ENCODE results near the gene SLC6A8.
"Not testable (repeated sequence)": the region's sequence is repeated elsewhere in the genome, so short reads cannot be mapped to it uniquely, and the experiment has no call there.

The SLC6A8 gene

GRCh38 chrX:153694687-153695270 is 7.1 kb downstream of the SLC6A8 start:
- Histone ChIP-seq H3K36me3 (ENCODE audit: control insufficient read depth, insufficient read depth, low read length) (peaks cover 13% of the 10 kb centered on the region), H3K4me3 (ENCODE audit: low read length) (no peak overlapping the region), H3K27me3 (ENCODE audit: control insufficient read depth, insufficient read depth, low read length) (no peaks in the 10 kb centered on the region), H3K27ac (ENCODE audit: low read length) (no peak overlapping the region), H3K9me3 (ENCODE audit: control insufficient read depth, insufficient read depth, low read length) (no peaks in the 10 kb centered on the region), H3K4me1 (ENCODE audit: control insufficient read depth, insufficient read depth, low read length) (peaks cover 1% of the 10 kb centered on the region; the same call in 1 of the 2 replicates)
- no peak for DNase-seq (ENCODE audit: low read depth, low spot score)
- no CpG with 5 or more reads among the region's 23 CpGs for WGBS (ENCODE audit: insufficient coverage, insufficient read length)

GRCh38 chrX:153696100-153696499 is 8.4 kb downstream of the SLC6A8 start:
- no peak overlapping the region for H3K4me3 ChIP-seq (ENCODE audit: low read length)
- no peaks in the 10 kb centered on the region for H3K9me3 ChIP-seq (ENCODE audit: control insufficient read depth, insufficient read depth, low read length)
- peaks cover 11% of the 10 kb centered on the region for H3K36me3 ChIP-seq (ENCODE audit: control insufficient read depth, insufficient read depth, low read length)
- H3K27ac ChIP-seq (ENCODE audit: low read length): no peak overlapping the region
- H3K4me1 ChIP-seq (ENCODE audit: control insufficient read depth, insufficient read depth, low read length): no peaks in the 10 kb centered on the region; the same call in 1 of the 2 replicates
- no CpG with 5 or more reads among the region's 15 CpGs for WGBS (ENCODE audit: insufficient coverage, insufficient read length)
- H3K27me3 ChIP-seq (ENCODE audit: control insufficient read depth, insufficient read depth, low read length): no peaks in the 10 kb centered on the region
- no peak for DNase-seq (ENCODE audit: low read depth, low spot score)

GRCh38 chrX:153696538-153696937 is 8.8 kb downstream of the SLC6A8 start:
- not testable (repeated sequence) for H3K27me3 ChIP-seq (ENCODE audit: control insufficient read depth, insufficient read depth, low read length); H3K4me1 ChIP-seq (ENCODE audit: control insufficient read depth, insufficient read depth, low read length); DNase-seq (ENCODE audit: low read depth, low spot score); H3K9me3 ChIP-seq (ENCODE audit: control insufficient read depth, insufficient read depth, low read length); H3K27ac ChIP-seq (ENCODE audit: low read length); H3K4me3 ChIP-seq (ENCODE audit: low read length)
- H3K36me3 ChIP-seq (ENCODE audit: control insufficient read depth, insufficient read depth, low read length): peaks cover 15% of the 10 kb centered on the region
- WGBS (ENCODE audit: insufficient coverage, insufficient read length): no CpG with 5 or more reads among the region's 10 CpGs

- H3K4me1 ChIP-seq (ENCODE audit: control insufficient read depth, insufficient read depth, low read length); H3K27me3 ChIP-seq (ENCODE audit: control insufficient read depth, insufficient read depth, low read length); H3K27ac ChIP-seq (ENCODE audit: low read length); H3K4me3 ChIP-seq (ENCODE audit: low read length); H3K9me3 ChIP-seq (ENCODE audit: control insufficient read depth, insufficient read depth, low read length); DNase-seq (ENCODE audit: low read depth, low spot score): not testable (repeated sequence)
- no CpG with 5 or more reads among the region's 16 CpGs for WGBS (ENCODE audit: insufficient coverage, insufficient read length)
- H3K36me3 ChIP-seq (ENCODE audit: control insufficient read depth, insufficient read depth, low read length): peaks cover 18% of the 10 kb centered on the region
Measured at GRCh38 chrX:153696986-153697722, 9.4 kb downstream of the SLC6A8 start.

- Histone ChIP-seq H3K4me3 (ENCODE audit: low read length) (no peak overlapping the region), H3K27ac (ENCODE audit: low read length) (no peak overlapping the region), H3K4me1 (ENCODE audit: control insufficient read depth, insufficient read depth, low read length) (no peaks in the 10 kb centered on the region), H3K9me3 (ENCODE audit: control insufficient read depth, insufficient read depth, low read length) (no peaks in the 10 kb centered on the region), H3K36me3 (ENCODE audit: control insufficient read depth, insufficient read depth, low read length) (peaks cover 22% of the 10 kb centered on the region), H3K27me3 (ENCODE audit: control insufficient read depth, insufficient read depth, low read length) (no peaks in the 10 kb centered on the region)
- WGBS (ENCODE audit: insufficient coverage, insufficient read length): no CpG with 5 or more reads among the region's 16 CpGs
- no peak for DNase-seq (ENCODE audit: low read depth, low spot score)
Measured at GRCh38 chrX:153697924-153698865, 10.5 kb downstream of the SLC6A8 start.

GRCh38 chrX:153699210-153699783 is 11.6 kb downstream of the SLC6A8 start:
- not testable (repeated sequence) for DNase-seq (ENCODE audit: low read depth, low spot score); H3K27ac ChIP-seq (ENCODE audit: low read length); H3K27me3 ChIP-seq (ENCODE audit: control insufficient read depth, insufficient read depth, low read length); H3K4me1 ChIP-seq (ENCODE audit: control insufficient read depth, insufficient read depth, low read length); H3K4me3 ChIP-seq (ENCODE audit: low read length); H3K9me3 ChIP-seq (ENCODE audit: control insufficient read depth, insufficient read depth, low read length)
- peaks cover 15% of the 10 kb centered on the region; the same call in 1 of the 2 replicates for H3K36me3 ChIP-seq (ENCODE audit: control insufficient read depth, insufficient read depth, low read length)
- no CpG with 5 or more reads among the region's 16 CpGs for WGBS (ENCODE audit: insufficient coverage, insufficient read length)

- peaks cover 14% of the 10 kb centered on the region; the same call in 1 of the 2 replicates for H3K36me3 ChIP-seq (ENCODE audit: control insufficient read depth, insufficient read depth, low read length)
- H3K9me3 ChIP-seq (ENCODE audit: control insufficient read depth, insufficient read depth, low read length); DNase-seq (ENCODE audit: low read depth, low spot score); H3K27me3 ChIP-seq (ENCODE audit: control insufficient read depth, insufficient read depth, low read length); H3K4me3 ChIP-seq (ENCODE audit: low read length); H3K4me1 ChIP-seq (ENCODE audit: control insufficient read depth, insufficient read depth, low read length); H3K27ac ChIP-seq (ENCODE audit: low read length): not testable (repeated sequence)
- WGBS (ENCODE audit: insufficient coverage, insufficient read length): no CpG with 5 or more reads among the region's 18 CpGs
Measured at GRCh38 chrX:153699784-153700371, 12.2 kb downstream of the SLC6A8 start.

- Histone ChIP-seq H3K27me3 (ENCODE audit: control insufficient read depth, insufficient read depth, low read length) (no peaks in the 10 kb centered on the region), H3K36me3 (ENCODE audit: control insufficient read depth, insufficient read depth, low read length) (peaks cover 14% of the 10 kb centered on the region; the same call in 1 of the 2 replicates), H3K4me1 (ENCODE audit: control insufficient read depth, insufficient read depth, low read length) (no peaks in the 10 kb centered on the region), H3K27ac (ENCODE audit: low read length) (no peak overlapping the region), H3K4me3 (ENCODE audit: low read length) (no peak overlapping the region), H3K9me3 (ENCODE audit: control insufficient read depth, insufficient read depth, low read length) (no peaks in the 10 kb centered on the region)
- DNase-seq (ENCODE audit: low read depth, low spot score): no peak
- no CpG with 5 or more reads among the region's 15 CpGs for WGBS (ENCODE audit: insufficient coverage, insufficient read length)
Measured at GRCh38 chrX:153700376-153700945, 12.7 kb downstream of the SLC6A8 start.

- no peaks in the 10 kb centered on the region for H3K4me1 ChIP-seq (ENCODE audit: control insufficient read depth, insufficient read depth, low read length)
- no peak for DNase-seq (ENCODE audit: low read depth, low spot score)
- H3K27ac ChIP-seq (ENCODE audit: low read length): no peak overlapping the region
- no peaks in the 10 kb centered on the region for H3K27me3 ChIP-seq (ENCODE audit: control insufficient read depth, insufficient read depth, low read length)
- H3K36me3 ChIP-seq (ENCODE audit: control insufficient read depth, insufficient read depth, low read length): peaks cover 14% of the 10 kb centered on the region; the same call in 1 of the 2 replicates
- no peak overlapping the region for H3K4me3 ChIP-seq (ENCODE audit: low read length)
- no peaks in the 10 kb centered on the region for H3K9me3 ChIP-seq (ENCODE audit: control insufficient read depth, insufficient read depth, low read length)
- no CpG with 5 or more reads among the region's 6 CpGs for WGBS (ENCODE audit: insufficient coverage, insufficient read length)
Measured at GRCh38 chrX:153700967-153701366, 13.2 kb downstream of the SLC6A8 start.
